HEK293 (cell line): ENCODE measurements around the gene HOMER1.

Experiments
- CTCF ChIA-PET: fragments of 350-600 bp; formaldehyde crosslinking; extraction: SDS; loops from one replicate; lab custom pipeline; 2021; ENCODE audit warnings: antibody characterized with exemption; lab: Yijun Ruan, JAX
- POLR2A ChIA-PET: fragments of 300-600 bp; formaldehyde crosslinking; extraction: SDS; loops from one replicate; lab custom pipeline; 2020; ENCODE audit warnings: antibody characterized with exemption, inconsistent platforms; lab: Yijun Ruan, JAX
- H3K27ac ChIP-seq: fragments of 200-500 bp; sonication (Bioruptor generic); 2 replicates; pipeline ENCODE4 v1.5.1; 2014; ENCODE audit warnings: low read depth, low read length, control low read depth, inconsistent platforms; ENCODE audit errors: extremely low read depth
- H3K36me3 ChIP-seq, 2 experiments: fragments of 200-500 bp in 1 of 2; sonication (Bioruptor generic) in 1 of 2; 1 replicate in 1 of 2; 2 replicates in 1 of 2; pipeline ENCODE4 v1.5.1; 2014 to 2017; ENCODE audit warnings: inconsistent platforms in 2 of 2, low read length in 2 of 2; ENCODE audit not compliant: control insufficient read depth in 2 of 2, insufficient read depth in 1 of 2
- H3K4me1 ChIP-seq: fragments of 200-500 bp; sonication (Bioruptor generic); 2 replicates; pipeline ENCODE4 v1.5.1; 2014; ENCODE audit warnings: mild to moderate bottlenecking, low read length, inconsistent platforms; ENCODE audit not compliant: control insufficient read depth, insufficient read depth
- H3K4me3 ChIP-seq: 2 replicates; pipeline ENCODE4 v1.5.1; 2011; ENCODE audit warnings: low read depth, mild to moderate bottlenecking, control low read depth, low read length, moderate library complexity
- H3K9me3 ChIP-seq: fragments of 200-500 bp; sonication (Bioruptor generic); 2 replicates; pipeline ENCODE4 v1.5.1; 2014; ENCODE audit warnings: low read depth, low read length, inconsistent platforms; ENCODE audit not compliant: control insufficient read depth, insufficient read depth
- FEZF1 ChIP-seq: fragments of 450-650 bp; formaldehyde crosslinking; IDR thresholded peaks from 2 replicates; pipeline ENCODE4 v1.5.1; 2016; ENCODE audit warnings: missing biosample characterization, missing genetic modification characterization
- WT1 ChIP-seq: fragments of 450-650 bp; formaldehyde crosslinking; IDR thresholded peaks from 2 replicates; pipeline ENCODE4 v1.5.1; 2016; ENCODE audit warnings: missing biosample characterization, missing genetic modification characterization
- ZNF174 ChIP-seq: fragments of 450-650 bp; formaldehyde crosslinking; IDR thresholded peaks from 2 replicates; pipeline ENCODE4 v1.5.0; 2017; ENCODE audit warnings: missing biosample characterization, mild to moderate bottlenecking, missing genetic modification characterization
- ZNF521 ChIP-seq: fragments of 450-650 bp; formaldehyde crosslinking; IDR thresholded peaks from 2 replicates; pipeline ENCODE4 v1.5.1; 2017; ENCODE audit warnings: missing biosample characterization, mild to moderate bottlenecking, missing genetic modification characterization
- ZNF549 ChIP-seq: fragments of 450-650 bp; IDR thresholded peaks from 2 replicates; pipeline ENCODE4 v1.5.1; 2018; ENCODE audit warnings: missing biosample characterization, missing genetic modification characterization, mild to moderate bottlenecking, inconsistent platforms, moderate library complexity
- ZNF610 ChIP-seq: fragments of 450-650 bp; formaldehyde crosslinking; IDR thresholded peaks from 2 replicates; pipeline ENCODE4 v1.5.1; 2016; ENCODE audit warnings: missing biosample characterization, missing genetic modification characterization, borderline replicate concordance
- ZNF664 ChIP-seq: fragments of 450-650 bp; formaldehyde crosslinking; IDR thresholded peaks from 2 replicates; pipeline ENCODE4 v1.5.1; 2016; ENCODE audit warnings: missing biosample characterization, missing genetic modification characterization
- ZNF76 ChIP-seq: fragments of 450-650 bp; formaldehyde crosslinking; IDR thresholded peaks from 2 replicates; pipeline ENCODE4; 2016; ENCODE audit warnings: low read depth, missing biosample characterization, missing genetic modification characterization, borderline replicate concordance
- TF ChIP-seq, protein P1 (sequence below): fragments of 450-650 bp; formaldehyde crosslinking; optimal IDR thresholded peaks from 2 replicates; pipeline ENCODE3; 2016; ENCODE audit warnings: missing biosample characterization, mild to moderate bottlenecking, missing genetic modification characterization
- TF ChIP-seq, protein P2 (sequence below): fragments of 450-650 bp; IDR thresholded peaks from 2 replicates; pipeline ENCODE4 v1.5.1; 2018; ENCODE audit warnings: missing biosample characterization, missing genetic modification characterization
- TF ChIP-seq, protein P3 (sequence below): fragments of 450-650 bp; formaldehyde crosslinking; IDR thresholded peaks from 2 replicates; pipeline ENCODE4 v1.5.1; 2017; ENCODE audit warnings: missing biosample characterization, missing genetic modification characterization
- TF ChIP-seq, protein P4 (sequence below): fragments of 450-650 bp; formaldehyde crosslinking; IDR thresholded peaks from 2 replicates; pipeline ENCODE4 v1.5.1; 2016; ENCODE audit warnings: missing biosample characterization, missing genetic modification characterization
- TF ChIP-seq, protein P5 (sequence below): fragments of 450-650 bp; formaldehyde crosslinking; IDR thresholded peaks from 2 replicates; pipeline ENCODE4 v1.5.1; 2016; ENCODE audit warnings: missing biosample characterization, missing genetic modification characterization

Gene HOMER1

DNA sequence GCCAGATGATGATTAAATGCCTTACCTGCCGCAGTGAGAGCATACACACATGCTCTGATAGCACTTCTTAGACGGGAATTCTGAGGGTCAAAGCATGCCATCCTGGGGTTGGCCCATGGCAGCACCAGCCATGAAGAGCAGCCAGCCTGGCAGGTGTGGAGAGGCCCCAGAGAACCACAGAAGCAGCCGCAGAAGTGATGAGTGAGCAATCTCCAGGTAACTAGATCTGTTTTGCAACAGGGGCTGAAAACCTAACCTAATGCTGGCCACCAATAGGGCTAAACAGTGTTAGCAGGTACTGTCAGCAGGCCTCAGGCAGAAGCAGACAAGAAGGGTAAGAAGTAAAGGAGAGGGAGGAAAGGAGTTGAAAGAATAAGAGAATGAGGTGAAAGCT is 33.5 kb upstream of the HOMER1 start:
- ChIA-PET CTCF (interaction anchor here (1.0 kb wide), 1 partner anchor 11 kb away, joined by 3 read pairs; no protein-coding TSS in a partner anchor), POLR2A (no interaction called here)
- Histone ChIP-seq H3K36me3 (no peaks in the 10 kb centered on the region), H3K27ac (no peak overlapping the region), H3K9me3 (no peaks in the 10 kb centered on the region), H3K4me1 (no peaks in the 10 kb centered on the region; the same call in 1 of the 2 replicates), H3K4me3 (no peak overlapping the region)
- TF ChIP-seq ZNF610 (tag by site-specific recombination) = no peak
- TF ChIP-seq ZNF549 (tag by site-specific recombination) = no peak
- TF ChIP-seq, protein P1, sequence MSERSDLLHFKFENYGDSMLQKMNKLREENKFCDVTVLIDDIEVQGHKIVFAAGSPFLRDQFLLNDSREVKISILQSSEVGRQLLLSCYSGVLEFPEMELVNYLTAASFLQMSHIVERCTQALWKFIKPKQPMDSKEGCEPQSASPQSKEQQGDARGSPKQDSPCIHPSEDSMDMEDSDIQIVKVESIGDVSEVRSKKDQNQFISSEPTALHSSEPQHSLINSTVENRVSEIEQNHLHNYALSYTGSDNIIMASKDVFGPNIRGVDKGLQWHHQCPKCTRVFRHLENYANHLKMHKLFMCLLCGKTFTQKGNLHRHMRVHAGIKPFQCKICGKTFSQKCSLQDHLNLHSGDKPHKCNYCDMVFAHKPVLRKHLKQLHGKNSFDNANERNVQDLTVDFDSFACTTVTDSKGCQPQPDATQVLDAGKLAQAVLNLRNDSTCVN (tag by site-specific recombination) = no peak
- TF ChIP-seq ZNF76 (tag by site-specific recombination) = no peak

DNA sequence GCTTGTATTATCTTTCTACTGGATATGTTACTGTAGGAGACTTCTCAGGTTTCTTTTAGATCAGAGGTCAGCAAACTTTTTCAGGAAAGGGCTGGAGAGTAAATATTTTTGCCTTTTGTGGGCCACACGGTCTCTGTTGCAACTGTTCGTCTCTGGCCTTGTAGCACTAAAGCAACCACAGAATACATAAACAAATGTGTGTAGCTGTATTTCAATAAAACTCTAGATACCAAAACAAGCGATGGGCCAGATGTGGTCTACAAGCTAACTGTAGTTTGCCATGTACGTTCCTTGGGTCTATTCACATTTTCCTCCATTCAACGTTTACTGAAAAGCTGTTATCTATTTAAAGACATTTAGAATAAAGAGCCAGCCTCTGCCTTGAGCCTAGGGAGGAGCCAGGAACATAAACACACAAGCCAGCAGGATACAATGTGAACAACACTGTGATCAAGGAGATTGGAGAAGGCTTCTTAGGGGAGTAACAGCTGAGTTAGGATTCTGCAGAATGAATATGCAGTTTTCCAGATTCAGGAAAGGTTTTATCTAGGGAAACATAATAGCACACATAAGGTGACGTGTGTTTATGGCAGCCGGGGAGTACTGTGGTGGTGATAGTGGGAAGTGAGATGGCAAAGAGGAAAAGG is 33.0 kb upstream of the HOMER1 start:
- Histone ChIP-seq H3K4me3 (no peak overlapping the region), H3K9me3 (no peaks in the 10 kb centered on the region), H3K4me1 (no peaks in the 10 kb centered on the region; the same call in 1 of the 2 replicates), H3K36me3 (no peaks in the 10 kb centered on the region), H3K27ac (no peak overlapping the region)
- CTCF ChIA-PET = interaction anchor here (1.0 kb wide), 1 partner anchor 11 kb away, joined by 3 read pairs; no protein-coding TSS in a partner anchor
- POLR2A ChIA-PET = no interaction called here
- 0 out of 2 replicates have a peak, but pooled peaks have one; percentile 44 for TF ChIP-seq ZNF174 (tag by site-specific recombination)
- TF ChIP-seq ZNF521 (tag by site-specific recombination) = no peak
- TF ChIP-seq, protein P2, sequence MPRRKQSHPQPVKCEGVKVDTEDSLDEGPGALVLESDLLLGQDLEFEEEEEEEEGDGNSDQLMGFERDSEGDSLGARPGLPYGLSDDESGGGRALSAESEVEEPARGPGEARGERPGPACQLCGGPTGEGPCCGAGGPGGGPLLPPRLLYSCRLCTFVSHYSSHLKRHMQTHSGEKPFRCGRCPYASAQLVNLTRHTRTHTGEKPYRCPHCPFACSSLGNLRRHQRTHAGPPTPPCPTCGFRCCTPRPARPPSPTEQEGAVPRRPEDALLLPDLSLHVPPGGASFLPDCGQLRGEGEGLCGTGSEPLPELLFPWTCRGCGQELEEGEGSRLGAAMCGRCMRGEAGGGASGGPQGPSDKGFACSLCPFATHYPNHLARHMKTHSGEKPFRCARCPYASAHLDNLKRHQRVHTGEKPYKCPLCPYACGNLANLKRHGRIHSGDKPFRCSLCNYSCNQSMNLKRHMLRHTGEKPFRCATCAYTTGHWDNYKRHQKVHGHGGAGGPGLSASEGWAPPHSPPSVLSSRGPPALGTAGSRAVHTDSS (tag by site-specific recombination) = no peak
- TF ChIP-seq, protein P3, sequence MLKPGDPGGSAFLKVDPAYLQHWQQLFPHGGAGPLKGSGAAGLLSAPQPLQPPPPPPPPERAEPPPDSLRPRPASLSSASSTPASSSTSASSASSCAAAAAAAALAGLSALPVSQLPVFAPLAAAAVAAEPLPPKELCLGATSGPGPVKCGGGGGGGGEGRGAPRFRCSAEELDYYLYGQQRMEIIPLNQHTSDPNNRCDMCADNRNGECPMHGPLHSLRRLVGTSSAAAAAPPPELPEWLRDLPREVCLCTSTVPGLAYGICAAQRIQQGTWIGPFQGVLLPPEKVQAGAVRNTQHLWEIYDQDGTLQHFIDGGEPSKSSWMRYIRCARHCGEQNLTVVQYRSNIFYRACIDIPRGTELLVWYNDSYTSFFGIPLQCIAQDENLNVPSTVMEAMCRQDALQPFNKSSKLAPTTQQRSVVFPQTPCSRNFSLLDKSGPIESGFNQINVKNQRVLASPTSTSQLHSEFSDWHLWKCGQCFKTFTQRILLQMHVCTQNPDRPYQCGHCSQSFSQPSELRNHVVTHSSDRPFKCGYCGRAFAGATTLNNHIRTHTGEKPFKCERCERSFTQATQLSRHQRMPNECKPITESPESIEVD = 0 out of 2 replicates have a peak, but pooled peaks have one; percentile 14
- TF ChIP-seq ZNF664 = peak; percentile 72
- TF ChIP-seq WT1 (tag by site-specific recombination) = peak; percentile 65
- TF ChIP-seq, protein P4, sequence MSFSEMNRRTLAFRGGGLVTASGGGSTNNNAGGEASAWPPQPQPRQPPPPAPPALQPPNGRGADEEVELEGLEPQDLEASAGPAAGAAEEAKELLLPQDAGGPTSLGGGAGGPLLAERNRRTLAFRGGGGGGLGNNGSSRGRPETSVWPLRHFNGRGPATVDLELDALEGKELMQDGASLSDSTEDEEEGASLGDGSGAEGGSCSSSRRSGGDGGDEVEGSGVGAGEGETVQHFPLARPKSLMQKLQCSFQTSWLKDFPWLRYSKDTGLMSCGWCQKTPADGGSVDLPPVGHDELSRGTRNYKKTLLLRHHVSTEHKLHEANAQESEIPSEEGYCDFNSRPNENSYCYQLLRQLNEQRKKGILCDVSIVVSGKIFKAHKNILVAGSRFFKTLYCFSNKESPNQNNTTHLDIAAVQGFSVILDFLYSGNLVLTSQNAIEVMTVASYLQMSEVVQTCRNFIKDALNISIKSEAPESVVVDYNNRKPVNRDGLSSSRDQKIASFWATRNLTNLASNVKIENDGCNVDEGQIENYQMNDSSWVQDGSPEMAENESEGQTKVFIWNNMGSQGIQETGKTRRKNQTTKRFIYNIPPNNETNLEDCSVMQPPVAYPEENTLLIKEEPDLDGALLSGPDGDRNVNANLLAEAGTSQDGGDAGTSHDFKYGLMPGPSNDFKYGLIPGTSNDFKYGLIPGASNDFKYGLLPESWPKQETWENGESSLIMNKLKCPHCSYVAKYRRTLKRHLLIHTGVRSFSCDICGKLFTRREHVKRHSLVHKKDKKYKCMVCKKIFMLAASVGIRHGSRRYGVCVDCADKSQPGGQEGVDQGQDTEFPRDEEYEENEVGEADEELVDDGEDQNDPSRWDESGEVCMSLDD (tag by site-specific recombination) = no peak
- peak; percentile 44; the same call in 1 of the 2 replicates for TF ChIP-seq FEZF1 (tag by site-specific recombination)
- TF ChIP-seq, protein P5, sequence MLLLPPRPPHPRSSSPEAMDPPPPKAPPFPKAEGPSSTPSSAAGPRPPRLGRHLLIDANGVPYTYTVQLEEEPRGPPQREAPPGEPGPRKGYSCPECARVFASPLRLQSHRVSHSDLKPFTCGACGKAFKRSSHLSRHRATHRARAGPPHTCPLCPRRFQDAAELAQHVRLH (tag by site-specific recombination) = no peak
